Hematopoietic multipotent progenitor cell treated with erythropoietin and hydrocortisone succinate and interleukin-3 and kit ligand, for 8 days (in vitro differentiated cells): ENCODE data around the gene MYO1D.
"Not testable (repeated sequence)": the region's sequence is repeated elsewhere in the genome, so short reads cannot be mapped to it uniquely, and the experiment has no call there.

Experiments
- DNase-seq: peaks from one replicate; pipeline ENCODE4 v3.0.0-alpha.2; 2015

Gene MYO1D

DNA sequence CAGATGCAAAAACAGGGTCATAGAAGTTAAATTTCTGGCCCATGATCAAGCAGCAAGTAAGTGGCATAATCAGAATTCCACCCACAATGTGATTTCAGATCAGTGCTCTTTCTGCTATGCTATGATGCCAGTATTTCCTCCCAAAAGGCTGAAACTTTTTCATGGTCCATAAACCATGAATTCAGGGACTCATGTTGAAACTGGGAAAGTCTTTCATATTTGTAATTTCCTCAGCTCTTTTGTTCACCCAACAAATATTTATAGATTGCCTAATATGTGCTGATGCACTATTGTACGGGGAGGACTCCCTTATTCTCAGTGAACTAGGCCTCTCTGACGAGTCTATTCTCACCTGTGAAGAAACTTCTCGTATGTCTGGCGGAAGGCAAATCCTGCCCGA is 156.3 kb downstream of the MYO1D start:
- DNase-seq, result no peak

DNA sequence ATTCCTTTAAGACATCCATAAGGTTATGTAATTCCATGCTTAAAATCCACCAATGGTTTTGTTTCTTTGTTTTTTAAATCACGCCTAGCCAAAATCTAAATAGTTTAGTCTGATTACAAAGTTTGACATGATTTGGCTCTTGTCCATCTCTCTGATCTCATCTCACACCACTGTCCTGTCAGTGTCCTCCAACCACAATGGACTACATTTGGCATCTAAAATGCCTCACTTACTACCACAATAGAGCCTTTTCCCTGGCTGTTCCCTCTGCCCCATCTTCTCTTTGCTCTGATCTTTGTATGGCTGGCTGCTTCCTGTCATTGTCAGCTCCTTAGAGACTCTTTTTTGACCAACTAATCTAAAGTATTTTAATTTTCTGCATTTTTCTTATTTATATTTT is 157.2 kb downstream of the MYO1D start:
- no peak for DNase-seq

DNA sequence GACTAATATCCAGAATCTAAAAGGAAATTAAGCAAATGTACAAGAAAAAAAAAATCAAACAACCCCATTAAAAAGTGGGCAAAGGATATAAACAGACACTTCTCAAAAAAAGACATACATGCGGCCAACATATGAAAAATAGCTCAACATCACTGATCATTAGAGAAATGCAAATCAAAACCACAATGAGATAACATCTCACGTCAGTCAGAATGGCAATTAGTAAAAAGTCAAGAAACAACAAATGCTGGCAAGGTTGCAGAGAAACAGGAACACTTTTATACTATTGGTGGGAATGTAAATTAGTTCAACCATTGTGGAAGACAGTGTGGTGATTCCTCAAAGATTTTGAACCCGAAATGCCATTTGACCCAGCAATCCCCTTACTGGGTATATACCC is 162.0 kb downstream of the MYO1D start:
- not testable (repeated sequence) for DNase-seq

DNA sequence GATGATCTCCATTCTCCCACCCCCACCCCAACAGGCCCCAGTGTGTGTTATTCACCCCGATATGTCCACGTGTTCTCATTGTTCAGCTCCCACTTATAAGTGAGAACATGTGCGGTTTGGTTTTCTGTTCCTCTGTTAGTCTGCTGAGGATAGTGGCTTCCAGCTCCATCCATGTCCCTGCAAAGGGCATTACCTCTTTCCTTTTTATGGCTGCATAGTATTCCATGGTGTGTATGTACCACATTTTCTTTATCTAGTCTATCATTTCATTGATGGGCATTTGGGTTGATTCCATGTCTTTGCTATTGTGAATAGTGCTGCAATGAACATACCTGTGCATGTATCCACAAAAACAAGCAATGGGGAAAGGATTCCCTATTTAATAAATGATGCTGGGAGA is 162.7 kb downstream of the MYO1D start:
- not testable (repeated sequence) for DNase-seq

DNA sequence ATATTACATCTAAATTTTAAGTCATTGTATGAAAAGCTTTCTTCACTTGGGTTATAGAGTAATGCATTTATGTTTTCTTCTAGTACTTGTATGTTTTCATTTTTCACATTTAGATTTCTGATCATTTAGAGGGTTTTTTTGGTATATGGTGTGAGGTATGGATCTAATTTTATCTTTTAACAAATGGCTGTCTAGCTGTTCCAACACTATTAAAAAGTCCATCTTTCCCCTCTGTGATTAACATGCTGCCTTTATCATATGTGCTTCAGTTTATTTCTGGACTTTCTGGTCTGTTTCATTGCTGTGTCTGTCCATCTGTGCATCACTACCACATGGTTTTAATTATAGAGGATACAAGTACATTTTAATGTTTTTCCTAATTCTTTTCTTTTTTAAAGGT is 163.8 kb downstream of the MYO1D start:
- DNase-seq, result no peak

DNA sequence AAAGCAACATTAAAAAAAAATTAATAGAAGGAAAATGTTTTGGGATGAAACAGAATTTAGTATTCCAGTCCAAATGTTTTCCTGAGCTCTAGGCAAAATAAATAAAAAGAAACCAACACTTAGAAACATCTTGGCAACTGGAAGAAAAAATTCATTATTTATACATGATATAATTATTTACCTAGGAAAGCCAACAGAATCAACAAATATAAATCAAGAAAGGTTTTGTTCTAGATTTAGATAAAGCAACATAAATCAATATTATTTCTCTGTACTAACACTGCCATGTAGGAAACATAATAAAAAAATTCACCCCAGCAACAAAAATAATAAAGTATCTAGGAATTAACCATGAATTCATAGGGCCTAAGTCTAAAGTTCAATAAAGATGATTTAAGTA is 167.4 kb downstream of the MYO1D start:
- no peak for DNase-seq

DNA sequence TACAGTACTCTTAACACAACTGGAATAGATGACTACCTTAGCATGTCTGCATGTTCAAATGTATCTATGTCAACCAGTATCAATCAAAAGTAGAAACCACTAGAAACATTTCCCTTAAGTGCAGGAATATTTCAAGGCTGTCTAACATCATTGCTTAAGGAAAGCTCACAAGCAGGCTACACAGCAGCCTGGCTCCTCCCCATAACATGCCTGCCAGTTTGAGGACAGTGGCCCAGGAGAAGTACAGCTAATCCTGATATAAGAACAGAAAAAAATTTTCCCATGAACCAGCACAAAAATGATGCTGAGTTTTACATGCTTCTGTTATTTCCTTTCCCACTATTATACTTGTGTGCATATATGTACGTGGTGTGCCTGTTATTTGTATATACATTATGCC is 175.1 kb downstream of the MYO1D start:
- no peak for DNase-seq

DNA sequence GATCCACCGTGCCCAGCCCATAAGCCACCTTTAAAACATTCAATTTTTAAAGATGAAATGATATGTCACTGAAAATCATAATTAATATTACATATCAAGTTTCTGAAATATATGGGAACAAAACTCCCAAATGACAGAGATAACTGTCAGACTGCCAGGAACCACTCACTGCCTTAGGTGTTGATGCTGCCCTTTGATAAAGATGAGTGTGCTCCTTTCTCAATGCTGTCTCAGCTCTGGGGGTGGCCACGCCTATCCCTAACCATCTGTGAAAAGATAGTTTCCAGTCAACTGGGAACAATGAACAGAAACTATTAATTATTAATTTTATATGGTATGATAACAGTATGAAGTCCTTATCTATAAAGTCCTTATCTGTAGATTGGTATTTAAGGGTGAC is 177.7 kb downstream of the MYO1D start:
- peak; percentile 38 for DNase-seq

DNA sequence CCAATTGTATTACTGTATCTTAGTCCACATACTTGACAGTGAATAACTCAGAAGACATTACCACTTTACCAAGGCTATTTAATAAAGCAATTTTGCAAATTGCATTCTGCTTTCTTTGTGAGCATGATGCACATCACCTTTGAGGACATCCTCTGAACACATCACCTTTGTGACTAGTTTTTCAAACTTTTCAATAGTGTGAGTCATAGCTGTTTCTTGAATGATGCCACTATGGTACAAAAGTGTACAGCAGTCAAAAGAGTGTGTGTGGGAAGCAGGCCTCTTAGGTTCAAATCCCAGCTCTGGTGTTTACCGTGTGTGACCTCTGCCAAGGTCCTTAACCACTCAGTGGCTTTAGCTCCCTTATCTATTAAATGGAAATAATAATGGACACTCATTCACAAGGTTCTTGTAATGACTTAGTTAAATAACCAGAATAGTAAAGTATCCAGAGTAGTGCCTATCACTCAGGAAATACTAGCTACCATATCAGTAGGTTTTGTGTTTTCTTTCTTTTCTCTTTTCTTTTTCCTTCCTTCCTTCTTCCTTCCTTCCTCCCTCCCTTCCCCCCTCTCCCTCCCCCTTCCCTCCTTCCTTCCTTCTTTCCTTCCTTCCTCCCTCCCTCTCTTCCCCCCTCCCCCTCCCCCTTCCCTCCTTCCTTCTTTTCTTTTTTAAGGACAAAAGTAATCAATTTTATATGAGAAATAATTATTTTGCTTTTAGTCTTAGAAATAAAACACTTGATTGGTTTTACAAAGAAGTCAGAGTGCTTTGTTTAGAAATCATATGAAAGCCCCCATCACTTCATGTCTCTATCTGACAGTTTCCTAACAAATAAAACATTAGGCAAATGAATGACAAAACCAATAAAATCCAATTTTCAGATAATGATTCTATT is 178.9 kb downstream of the MYO1D start:
- no peak for DNase-seq

DNA sequence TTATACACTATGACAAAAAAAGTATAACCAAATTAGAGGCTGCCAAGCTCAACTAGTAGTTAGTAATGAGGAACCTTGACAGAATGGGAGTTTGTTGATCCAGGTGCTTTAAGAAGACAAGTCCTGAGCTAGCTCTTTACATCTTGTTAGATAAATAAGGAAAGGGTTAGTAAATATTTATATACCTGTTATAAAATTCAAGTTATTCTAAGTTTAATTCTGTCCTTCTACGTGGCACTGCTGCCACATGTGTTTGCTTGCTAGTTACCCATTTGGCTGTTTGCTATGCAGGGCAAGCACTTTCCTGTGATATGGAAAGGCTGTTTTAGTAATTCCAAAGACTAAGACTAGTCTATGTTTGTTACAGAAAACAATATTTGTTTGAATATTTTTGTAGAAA is 180.5 kb downstream of the MYO1D start:
- no peak for DNase-seq

DNA sequence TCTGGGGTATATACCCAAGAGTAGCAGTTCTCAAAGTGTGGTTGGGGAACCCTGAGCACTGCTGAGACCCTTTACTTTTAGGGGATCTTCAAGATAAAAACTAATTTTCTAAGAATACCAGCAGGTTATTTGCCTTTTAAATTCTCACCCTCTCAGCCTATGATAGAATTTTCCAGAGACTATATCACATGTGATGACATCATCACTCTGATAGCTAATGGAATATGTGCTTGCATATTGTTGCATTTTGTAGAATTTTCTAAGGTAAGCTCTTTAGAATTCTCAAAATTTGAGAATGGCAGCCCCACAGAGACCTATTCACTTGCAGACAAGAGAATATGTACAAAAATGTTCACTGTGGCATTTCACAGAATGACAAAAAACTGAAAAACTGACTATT is 181.1 kb downstream of the MYO1D start:
- no peak for DNase-seq

DNA sequence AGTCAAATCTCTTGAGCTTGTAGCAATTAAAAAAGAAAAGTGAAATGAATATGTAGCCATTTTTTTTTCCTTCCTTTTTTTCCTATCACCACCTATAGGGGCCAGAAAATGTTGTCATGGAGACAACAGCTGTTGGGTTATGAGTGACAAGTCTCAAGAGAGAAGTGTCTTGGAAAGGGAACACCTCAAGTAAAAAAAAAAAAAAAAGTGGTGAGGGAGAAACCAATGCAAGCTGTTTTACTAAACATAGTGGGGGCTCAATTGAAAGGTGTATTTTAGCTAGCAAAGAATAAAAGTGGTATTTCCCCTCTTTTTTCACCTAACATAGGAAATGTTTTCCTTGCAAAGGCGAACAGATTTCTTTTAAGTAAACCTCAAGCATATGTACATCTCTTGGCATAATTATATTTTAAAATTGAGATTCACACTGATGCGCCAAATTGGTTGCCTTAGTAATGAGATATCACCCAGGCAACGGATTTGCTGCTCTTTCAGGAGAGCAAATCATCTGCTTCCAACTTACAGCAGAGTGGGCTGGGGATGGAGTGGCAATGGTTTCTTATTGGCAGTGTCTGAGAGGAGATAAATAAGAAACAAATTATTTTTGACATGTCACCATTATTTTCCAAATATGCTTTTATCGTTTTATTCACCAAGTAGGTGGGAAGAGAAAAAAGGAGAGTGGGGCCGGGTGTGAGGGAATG is 183.6 kb downstream of the MYO1D start:
- no peak for DNase-seq

DNA sequence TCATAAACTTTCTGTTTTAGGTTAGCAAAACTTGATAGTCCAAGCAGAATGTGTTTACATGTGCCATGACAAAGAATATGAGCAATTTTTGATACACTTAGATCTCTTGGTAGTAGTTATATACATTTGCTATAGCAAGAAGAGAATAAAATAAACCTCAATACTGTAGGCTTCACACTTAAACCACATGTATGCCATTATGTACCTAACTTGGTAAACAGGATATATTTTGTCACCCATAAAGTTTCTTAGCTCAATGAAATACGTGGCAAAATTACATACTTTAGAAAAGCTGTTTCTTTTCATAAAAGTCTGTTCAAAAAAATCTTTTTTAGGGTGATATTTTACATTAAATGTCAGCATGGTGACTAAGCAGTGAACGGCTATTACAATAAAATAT is 184.7 kb downstream of the MYO1D start:
- no peak for DNase-seq

DNA sequence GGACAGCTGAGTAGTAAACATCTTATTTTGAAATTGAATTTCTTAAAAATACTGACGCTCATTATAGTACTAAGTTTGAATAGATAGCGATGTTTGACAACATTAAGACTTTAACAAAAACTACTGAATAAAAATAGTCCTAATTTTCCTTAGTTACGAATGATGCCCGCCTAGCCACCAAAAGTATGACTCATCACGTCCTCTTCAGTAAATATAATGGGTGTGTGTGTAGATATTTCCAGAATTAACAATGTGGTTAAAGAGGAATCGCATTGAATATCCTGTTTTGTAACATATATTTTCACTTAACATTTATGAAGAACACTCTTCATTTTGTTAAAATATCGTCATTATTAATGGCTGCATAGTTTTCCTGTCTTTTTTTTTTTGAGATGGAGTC is 187.6 kb downstream of the MYO1D start:
- DNase-seq, result no peak

DNA sequence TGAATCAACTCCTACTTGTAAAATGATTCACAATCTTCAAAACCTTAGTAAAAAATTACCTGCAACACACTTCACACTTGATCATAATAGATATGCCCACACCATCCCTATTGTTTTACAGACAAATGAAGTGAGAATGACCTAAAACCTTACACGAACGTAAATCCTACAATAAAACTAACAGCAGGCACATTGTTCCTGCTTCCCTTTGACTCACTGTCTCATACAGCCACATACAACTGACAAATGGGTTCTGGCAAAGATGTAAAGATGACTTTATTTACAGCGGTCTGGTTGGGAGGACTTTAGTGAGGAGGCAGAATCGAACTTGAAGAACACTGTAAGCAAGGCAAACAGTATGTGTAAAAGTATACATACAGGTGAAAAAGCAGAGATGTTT is 188.7 kb downstream of the MYO1D start:
- no peak for DNase-seq

DNA sequence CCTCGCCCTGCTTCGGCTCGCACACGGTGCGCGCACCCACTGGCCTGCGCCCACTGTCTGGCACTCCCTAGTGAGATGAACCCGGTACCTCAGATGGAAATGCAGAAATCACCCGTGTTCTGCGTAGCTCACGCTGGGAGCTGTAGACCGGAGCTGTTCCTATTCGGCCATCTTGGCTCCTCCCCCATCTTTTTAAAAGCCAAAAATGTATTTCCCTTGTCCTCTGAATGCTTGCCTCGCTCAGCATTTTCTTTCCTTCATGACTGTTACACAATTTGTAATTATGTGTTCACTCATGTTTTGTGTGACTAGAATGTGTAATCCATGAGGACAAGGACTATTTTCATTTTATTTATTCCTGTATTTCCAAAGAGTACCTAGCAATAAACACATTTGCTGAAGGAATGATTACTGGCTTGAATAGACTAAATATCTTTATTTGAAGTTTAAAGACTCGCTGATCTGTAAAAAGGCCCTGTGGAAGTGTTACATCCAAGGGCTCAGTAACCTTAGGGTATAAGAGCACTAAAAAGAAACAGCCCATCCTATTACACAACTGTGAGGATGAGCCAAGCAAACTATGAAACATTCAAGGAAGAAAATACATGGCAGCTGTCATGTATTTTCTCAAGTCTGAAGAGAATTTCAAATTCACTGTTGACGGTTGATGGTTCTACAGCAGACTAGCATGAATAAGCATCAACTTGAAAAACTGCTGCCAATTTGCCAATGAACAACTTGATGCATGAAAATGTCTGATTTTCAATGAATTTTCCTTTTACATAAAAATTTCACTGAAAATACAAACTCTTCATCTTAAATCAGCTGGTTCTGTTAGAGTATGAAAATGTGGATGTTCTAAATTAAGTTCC is 192.6 kb downstream of the MYO1D start:
- DNase-seq, result no peak

DNA sequence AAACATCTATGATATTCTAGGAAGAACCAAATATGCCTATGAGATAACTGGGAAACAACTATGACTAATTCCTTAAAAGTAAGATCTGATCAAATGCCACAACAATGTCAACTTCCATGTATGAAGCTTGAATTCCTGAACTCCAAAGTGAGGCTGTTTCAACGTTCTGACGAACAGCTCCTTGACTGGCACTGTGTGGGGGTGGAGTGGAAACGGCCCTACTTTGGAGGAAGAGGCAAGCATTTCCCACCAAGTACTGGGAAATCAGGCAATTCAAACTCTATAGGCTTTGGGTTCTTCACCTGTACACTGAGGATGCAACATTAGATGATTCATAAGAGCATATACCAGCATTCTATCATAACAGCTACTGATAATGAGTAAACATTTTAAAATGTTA is 203.0 kb downstream of the MYO1D start:
- DNase-seq, result no peak

DNA sequence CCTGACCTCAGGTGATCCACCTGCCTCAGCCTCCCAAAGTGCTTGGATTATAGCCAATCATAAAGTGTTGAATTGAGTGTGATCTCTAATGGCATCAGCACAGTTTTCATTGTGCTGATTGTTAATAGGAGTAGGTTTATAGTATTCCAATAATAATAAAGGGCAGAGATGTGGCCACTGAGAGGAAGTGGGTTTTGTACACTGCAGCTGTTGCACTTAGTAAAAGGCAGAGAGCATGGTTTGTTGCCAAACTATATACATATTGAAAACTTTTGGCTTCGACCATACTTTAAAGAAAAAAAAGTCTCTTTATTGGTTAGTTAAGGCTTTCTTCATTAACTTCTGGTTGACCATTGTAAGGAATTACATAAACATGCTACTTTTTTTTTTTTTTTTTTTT is 204.2 kb downstream of the MYO1D start:
- no peak for DNase-seq

DNA sequence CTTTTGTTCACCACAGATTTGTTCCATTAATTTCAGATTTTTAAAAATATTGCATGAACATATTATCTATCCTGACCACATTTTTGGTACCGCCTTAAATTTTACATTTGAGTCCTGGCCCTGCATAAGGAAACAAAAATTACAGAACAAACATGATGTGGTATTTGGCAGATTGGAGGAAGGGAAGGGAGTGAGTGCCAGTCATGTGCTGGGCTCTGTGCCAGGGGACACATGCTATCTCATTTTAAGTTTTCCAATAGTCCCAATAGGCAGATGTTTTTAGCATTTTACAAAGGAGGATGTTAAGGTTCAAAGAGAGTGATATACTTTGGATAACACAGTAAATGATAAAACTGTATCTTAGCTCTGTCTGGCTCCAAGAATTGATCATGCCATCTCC is 205.0 kb downstream of the MYO1D start:
- peak; percentile 88 for DNase-seq

DNA sequence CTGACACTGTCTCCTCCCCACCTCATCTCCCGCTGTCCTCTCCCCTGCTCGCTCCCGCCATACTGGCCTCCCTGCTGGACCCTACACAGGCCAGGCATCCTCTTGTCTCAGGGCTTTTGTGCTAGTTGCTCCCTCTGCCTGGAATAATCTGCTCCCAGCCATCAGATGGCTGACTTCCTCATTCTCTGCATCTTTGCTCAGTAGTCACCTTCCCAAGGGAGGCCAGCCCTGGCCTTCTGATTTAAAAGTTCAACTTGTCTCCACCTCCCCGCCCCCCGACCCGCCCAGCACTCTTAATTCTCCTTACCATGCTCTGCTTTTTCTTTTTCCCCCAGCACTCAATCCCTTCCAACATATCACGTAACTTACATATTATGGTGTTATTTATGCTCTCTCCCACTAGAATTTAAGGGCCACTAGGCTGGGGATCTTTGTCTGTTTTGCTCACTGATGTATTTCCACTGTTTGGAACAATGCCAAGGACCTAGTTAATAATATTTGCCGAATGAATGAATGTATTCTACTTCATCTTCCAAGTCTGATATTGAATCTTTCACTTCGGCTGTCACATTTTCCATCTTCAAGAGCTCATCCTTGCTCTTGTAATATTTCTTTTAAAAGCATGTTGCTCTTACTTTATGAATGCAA is 211.9 kb downstream of the MYO1D start:
- no peak for DNase-seq

DNA sequence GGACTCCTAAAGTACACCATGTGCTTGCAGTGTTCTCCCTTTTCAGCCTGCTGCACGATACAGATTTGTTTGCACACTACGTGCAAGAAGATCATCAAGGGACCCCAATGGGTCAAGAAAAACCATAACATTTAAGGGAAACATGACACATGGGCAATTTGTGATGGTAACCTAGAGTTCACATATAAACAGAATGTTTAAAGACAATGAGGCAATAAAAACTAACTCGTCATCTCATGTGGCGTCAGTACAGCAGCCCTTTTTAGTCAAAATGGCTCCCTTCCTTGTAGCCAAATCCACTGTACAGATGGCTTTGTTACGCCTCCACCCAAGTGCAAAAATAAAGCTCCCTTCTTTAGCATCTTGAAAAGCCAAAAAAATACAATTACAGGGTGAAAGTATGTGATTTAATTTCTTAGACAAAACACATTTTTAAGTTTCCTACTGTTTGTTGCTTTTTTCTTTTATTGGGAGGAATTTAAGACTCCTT is 216.4 kb downstream of the MYO1D start:
- no peak for DNase-seq

DNA sequence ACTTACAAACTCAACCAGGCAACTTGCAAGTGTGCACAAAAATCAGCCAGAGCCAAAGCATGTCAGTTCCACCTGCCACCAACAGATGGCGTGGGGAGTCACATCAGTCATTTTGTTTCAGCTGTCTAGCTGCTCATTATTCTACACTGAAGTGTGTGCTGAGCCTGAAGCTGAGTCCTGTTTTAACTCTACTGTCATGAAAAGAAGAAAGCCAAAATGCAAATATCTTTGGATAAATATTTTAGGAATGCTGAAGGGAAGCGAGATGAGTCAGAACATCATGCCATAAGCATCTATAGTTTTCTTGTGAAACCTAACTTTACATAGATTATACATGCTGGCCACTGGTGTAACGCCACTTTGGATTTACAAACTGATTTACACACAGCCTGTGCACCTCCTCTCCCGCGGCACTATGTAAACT is 217.5 kb downstream of the MYO1D start:
- DNase-seq, result peak; percentile 76
